Measurements from ENCODE around the gene SNRNP70. TPM values are rescaled to one million over a fixed set of nuclear protein-coding genes. Genes with fewer than 3 reads are reported as not detected.
A peak's percentile ranks its signal among the peaks of the same experiment; 100 is the strongest.
"Not testable (repeated sequence)": the region's sequence is repeated elsewhere in the genome, so short reads cannot be mapped to it uniquely, and the experiment has no call there.

Gene SNRNP70
- total RNA-seq, 1 experiment from 2014 or later, result 325 TPM

DNA sequence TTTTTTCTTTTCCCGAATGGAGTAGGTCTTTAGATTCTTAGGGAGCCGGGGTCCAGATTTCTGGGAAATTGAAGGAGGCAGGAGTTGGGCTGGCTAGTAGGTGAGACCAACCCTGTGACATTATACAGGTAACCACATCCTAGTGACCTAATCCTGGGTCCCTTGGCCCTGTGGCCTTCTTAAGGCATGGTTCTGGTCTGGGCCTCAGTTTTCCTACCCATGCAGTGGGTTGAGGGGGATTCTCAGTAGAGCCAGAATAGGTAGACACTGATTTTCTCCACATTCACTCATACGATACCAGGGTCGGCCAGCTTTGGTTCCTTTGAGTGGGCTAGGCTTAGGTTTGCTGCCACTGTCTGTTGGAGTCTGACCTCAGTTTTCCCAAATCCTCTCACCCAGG is 41.3 kb downstream of the SNRNP70 start:
- intact Hi-C loops (cut with micrococcal nuclease; ENCODE audit: unreplicated experiment), result no loop called here
- CTCF ChIA-PET, result interaction anchor here (0.6 kb wide), 1 partner anchor 252 kb away, joined by 3 read pairs; no protein-coding TSS in a partner anchor
- no peak overlapping the region for H3K27ac Mint-ChIP-seq (ENCODE audit: unreplicated experiment)

DNA sequence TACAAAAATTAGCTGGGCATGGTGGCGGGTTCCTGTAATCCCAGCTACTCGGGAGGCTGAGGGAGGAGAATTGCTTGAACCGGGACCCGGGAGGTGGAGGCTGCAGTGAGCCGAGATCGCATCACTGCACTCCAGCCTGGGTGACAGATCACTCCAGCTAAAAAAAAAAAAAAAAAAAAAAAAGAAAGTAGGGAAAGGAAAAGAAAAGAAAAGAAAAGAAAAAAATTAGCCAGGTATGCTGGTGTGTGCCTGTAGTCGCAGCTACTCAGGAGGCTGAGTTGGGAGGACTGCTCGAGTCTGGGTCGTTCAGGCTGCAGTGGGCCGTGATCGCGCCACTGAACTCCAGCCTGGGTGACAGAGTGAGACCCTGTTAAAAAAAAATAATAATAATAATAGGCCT is 42.0 kb downstream of the SNRNP70 start:
- BruUV-seq (replicated peaks); DNase-seq; intact Hi-C loops (cut with micrococcal nuclease; ENCODE audit: unreplicated experiment); H3K27ac Mint-ChIP-seq (ENCODE audit: unreplicated experiment); H3K9me3 Mint-ChIP-seq (ENCODE audit: low read depth, unreplicated experiment); H3K27me3 Mint-ChIP-seq (ENCODE audit: unreplicated experiment): not testable (repeated sequence)
- Mint-ChIP-seq H3K36me3 (ENCODE audit: insufficient read depth, unreplicated experiment) (peaks cover 12% of the 10 kb centered on the region), H3K4me3 (ENCODE audit: low read depth, unreplicated experiment) (peak overlapping the region; percentile 60), H3K4me1 (ENCODE audit: low read depth, unreplicated experiment) (peaks cover 13% of the 10 kb centered on the region)
- CTCF ChIA-PET, result interaction anchor here (0.6 to 1.1 kb wide), 12 partner anchors 10 to 1202 kb away, joined by 3 to 13 read pairs (median 7); partner anchors contain the start of genes LIN7B, PLA2G4C and RUVBL2

More for the DNA sequence above, 41.3 kb downstream of the SNRNP70 start:
- no TSS peak for BruUV-seq (replicated peaks)
- no peak for DNase-seq
- Mint-ChIP-seq H3K4me1 (ENCODE audit: low read depth, unreplicated experiment) (peaks cover 13% of the 10 kb centered on the region), H3K27me3 (ENCODE audit: unreplicated experiment) (peaks cover 14% of the 10 kb centered on the region), H3K4me3 (ENCODE audit: low read depth, unreplicated experiment) (no peak overlapping the region), H3K36me3 (ENCODE audit: insufficient read depth, unreplicated experiment) (peaks cover 12% of the 10 kb centered on the region), H3K9me3 (ENCODE audit: low read depth, unreplicated experiment) (peaks cover 2% of the 10 kb centered on the region)
- TF ChIP-seq, protein P1, sequence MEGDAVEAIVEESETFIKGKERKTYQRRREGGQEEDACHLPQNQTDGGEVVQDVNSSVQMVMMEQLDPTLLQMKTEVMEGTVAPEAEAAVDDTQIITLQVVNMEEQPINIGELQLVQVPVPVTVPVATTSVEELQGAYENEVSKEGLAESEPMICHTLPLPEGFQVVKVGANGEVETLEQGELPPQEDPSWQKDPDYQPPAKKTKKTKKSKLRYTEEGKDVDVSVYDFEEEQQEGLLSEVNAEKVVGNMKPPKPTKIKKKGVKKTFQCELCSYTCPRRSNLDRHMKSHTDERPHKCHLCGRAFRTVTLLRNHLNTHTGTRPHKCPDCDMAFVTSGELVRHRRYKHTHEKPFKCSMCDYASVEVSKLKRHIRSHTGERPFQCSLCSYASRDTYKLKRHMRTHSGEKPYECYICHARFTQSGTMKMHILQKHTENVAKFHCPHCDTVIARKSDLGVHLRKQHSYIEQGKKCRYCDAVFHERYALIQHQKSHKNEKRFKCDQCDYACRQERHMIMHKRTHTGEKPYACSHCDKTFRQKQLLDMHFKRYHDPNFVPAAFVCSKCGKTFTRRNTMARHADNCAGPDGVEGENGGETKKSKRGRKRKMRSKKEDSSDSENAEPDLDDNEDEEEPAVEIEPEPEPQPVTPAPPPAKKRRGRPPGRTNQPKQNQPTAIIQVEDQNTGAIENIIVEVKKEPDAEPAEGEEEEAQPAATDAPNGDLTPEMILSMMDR (IDR thresholded peaks at IDR 0.05; ENCODE audit: unreplicated experiment), result no peak

DNA sequence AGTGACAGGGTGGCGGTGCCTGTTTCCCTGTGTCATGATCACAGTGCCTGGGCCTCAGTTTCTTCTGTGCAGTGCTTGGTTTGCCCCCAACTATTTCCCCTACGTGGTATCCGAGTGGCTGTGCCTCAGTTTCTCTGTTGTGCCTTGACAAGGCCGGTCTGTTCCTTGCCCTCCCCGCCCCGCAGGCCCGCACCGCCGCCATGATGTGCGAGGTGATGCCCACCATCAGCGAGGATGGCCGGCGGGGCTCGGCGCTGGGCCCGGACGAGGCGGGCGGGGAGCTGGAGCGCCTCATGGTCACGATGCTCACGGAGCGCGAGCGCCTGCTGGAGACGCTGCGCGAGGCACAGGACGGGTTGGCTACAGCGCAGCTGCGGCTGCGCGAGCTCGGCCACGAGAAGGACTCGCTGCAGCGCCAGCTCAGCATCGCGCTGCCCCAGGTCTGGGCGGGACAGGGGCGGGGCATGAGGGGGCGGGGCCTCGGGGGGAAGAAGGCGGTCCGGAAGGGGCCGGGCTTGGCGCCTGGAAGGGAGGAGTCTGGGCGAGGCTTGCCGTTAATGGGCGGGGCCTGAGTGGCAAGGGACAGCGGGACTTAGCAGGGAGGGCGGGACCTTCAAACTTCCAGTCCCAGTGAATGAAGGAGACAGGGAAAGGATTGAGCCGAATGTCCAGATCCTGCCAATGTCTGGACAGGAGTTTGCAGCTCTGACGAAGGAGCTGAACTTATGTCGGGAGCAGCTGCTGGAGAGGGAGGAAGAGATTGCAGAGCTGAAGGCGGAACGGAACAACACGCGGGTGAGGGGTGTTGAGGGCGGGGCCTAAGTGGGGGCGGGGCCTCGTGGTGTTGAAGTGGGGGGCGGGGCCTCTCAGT is 42.7 kb downstream of the SNRNP70 start:
- CTCF ChIA-PET, result interaction anchor here (0.6 to 1.1 kb wide), 11 partner anchors 10 to 1201 kb away, joined by 3 to 13 read pairs (median 7); partner anchors contain the start of genes LIN7B, PLA2G4C and RUVBL2
- TF ChIP-seq, protein P1 (IDR thresholded peaks at IDR 0.05; ENCODE audit: unreplicated experiment), result peak; percentile 24
- peaks cover under 1% of the 10 kb centered on the region for H3K27me3 Mint-ChIP-seq (ENCODE audit: unreplicated experiment)
- peaks cover 12% of the 10 kb centered on the region for H3K36me3 Mint-ChIP-seq (ENCODE audit: insufficient read depth, unreplicated experiment)
- peak overlapping the region; percentile 60 for H3K4me3 Mint-ChIP-seq (ENCODE audit: low read depth, unreplicated experiment)
- DNase-seq, result peak; percentile 99
- peaks cover 2% of the 10 kb centered on the region for H3K9me3 Mint-ChIP-seq (ENCODE audit: low read depth, unreplicated experiment)
- peaks cover 13% of the 10 kb centered on the region for H3K4me1 Mint-ChIP-seq (ENCODE audit: low read depth, unreplicated experiment)
- peak overlapping the region; percentile 55 for H3K27ac Mint-ChIP-seq (ENCODE audit: unreplicated experiment)
- no TSS peak for BruUV-seq (replicated peaks)
- intact Hi-C loops (cut with micrococcal nuclease; ENCODE audit: unreplicated experiment), result loop anchor here (1.0 kb wide), 1 partner anchor 42 kb away; no protein-coding TSS in a partner anchor

DNA sequence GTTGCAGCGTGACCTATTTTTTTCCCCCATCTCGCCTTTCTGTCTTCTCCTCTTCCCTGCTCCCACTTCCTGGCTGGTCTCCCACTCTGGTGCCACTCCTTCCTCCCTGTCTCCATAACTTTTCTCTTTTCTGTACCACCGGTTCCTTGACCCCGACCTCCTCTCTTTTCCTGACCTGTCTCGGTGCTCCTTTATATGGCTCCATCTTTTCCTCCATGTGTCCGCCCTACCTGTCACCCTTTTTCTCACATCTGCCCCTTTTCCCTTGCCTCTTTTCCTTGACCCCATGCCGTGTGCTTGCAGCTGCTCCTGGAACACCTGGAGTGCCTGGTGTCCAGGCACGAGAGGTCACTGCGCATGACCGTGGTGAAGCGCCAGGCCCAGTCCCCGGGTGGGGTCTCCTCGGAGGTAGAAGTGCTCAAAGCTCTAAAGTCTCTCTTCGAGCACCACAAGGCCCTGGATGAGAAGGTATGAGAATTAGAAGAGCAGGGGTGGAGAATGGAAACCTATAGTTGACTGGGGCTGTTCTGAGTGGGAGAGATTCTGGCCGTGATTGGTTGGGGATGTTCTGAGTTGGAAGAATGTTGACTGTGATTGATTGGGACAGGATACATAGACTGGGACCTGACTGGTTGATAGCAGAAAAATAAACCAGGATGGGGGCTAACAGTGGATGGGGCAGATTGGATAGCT is 43.4 kb downstream of the SNRNP70 start:
- H3K9me3 Mint-ChIP-seq (ENCODE audit: low read depth, unreplicated experiment), result peaks cover 2% of the 10 kb centered on the region
- H3K27ac Mint-ChIP-seq (ENCODE audit: unreplicated experiment), result peak overlapping the region; percentile 55
- intact Hi-C loops (cut with micrococcal nuclease; ENCODE audit: unreplicated experiment), result loop anchor here (1.0 kb wide), 1 partner anchor 42 kb away; no protein-coding TSS in a partner anchor
- no peaks in the 10 kb centered on the region for H3K27me3 Mint-ChIP-seq (ENCODE audit: unreplicated experiment)
- peaks cover 13% of the 10 kb centered on the region for H3K4me1 Mint-ChIP-seq (ENCODE audit: low read depth, unreplicated experiment)
- CTCF ChIA-PET, result interaction anchor here (0.6 to 1.1 kb wide), 4 partner anchors 11 to 153 kb away, joined by 7 to 13 read pairs (median 8); no protein-coding TSS in a partner anchor
- no peak for DNase-seq
- H3K36me3 Mint-ChIP-seq (ENCODE audit: insufficient read depth, unreplicated experiment), result peaks cover 12% of the 10 kb centered on the region
- H3K4me3 Mint-ChIP-seq (ENCODE audit: low read depth, unreplicated experiment), result peak overlapping the region; percentile 60
- TF ChIP-seq, protein P1 (IDR thresholded peaks at IDR 0.05; ENCODE audit: unreplicated experiment), result no peak
- BruUV-seq (replicated peaks), result no TSS peak
